Activated CD4-positive, alpha-beta T cell treated with anti-CD3 and anti-CD28 coated beads, Interleukin-2, amount 10 ng/mL, durations not matched to agents 7 days and 5 days (primary cell): Measurements from ENCODE around the gene AUTS2. TPM values are rescaled to one million over a fixed set of nuclear protein-coding genes. Genes with fewer than 3 reads are reported as not detected.

ENCODE experiments used
- CTCF ChIA-PET: fragments of 350-600 bp; sonication (Branson Sonifier 250); formaldehyde crosslinking; loops from one replicate; lab custom pipeline; 2021; ENCODE audit warnings: antibody characterized with exemption; lab: Charles Lee
- POLR2A ChIA-PET: fragments of 350-600 bp; sonication (Branson Sonifier 250); formaldehyde crosslinking; loops from one replicate; lab custom pipeline; 2021; ENCODE audit warnings: antibody characterized with exemption; lab: Charles Lee
- DNase-seq: peaks from one replicate; pipeline ENCODE4 v3.0.0-alpha.2; 2020
- H3K27ac Mint-ChIP-seq: one replicate; pipeline ENCODE4 v1.8.0; 2021; ENCODE audit warnings: mild to moderate bottlenecking, moderate library complexity, mixed read lengths
- H3K27me3 Mint-ChIP-seq: one replicate; pipeline ENCODE4 v1.8.0; 2021; ENCODE audit warnings: mixed read lengths
- H3K36me3 Mint-ChIP-seq: one replicate; pipeline ENCODE4 v1.8.0; 2021; ENCODE audit warnings: low read depth, mixed read lengths
- H3K4me1 Mint-ChIP-seq: one replicate; pipeline ENCODE4 v1.8.0; 2021; ENCODE audit warnings: mixed read lengths
- H3K4me3 Mint-ChIP-seq: one replicate; pipeline ENCODE4 v1.8.0; 2021; ENCODE audit warnings: mild to moderate bottlenecking, moderate library complexity, mixed read lengths
- H3K9me3 Mint-ChIP-seq: one replicate; pipeline ENCODE4 v1.8.0; 2021; ENCODE audit warnings: mixed read lengths
- total RNA-seq, 2 experiments: library from RNA; stranded (reverse); gene quantifications; one replicate each; pipeline ENCODE4 v1.2.3, GENCODE V29; 2021

AUTS2 gene
- total RNA-seq, 2 experiments from 2014 or later, result 13.9 to 18.9 TPM

DNA sequence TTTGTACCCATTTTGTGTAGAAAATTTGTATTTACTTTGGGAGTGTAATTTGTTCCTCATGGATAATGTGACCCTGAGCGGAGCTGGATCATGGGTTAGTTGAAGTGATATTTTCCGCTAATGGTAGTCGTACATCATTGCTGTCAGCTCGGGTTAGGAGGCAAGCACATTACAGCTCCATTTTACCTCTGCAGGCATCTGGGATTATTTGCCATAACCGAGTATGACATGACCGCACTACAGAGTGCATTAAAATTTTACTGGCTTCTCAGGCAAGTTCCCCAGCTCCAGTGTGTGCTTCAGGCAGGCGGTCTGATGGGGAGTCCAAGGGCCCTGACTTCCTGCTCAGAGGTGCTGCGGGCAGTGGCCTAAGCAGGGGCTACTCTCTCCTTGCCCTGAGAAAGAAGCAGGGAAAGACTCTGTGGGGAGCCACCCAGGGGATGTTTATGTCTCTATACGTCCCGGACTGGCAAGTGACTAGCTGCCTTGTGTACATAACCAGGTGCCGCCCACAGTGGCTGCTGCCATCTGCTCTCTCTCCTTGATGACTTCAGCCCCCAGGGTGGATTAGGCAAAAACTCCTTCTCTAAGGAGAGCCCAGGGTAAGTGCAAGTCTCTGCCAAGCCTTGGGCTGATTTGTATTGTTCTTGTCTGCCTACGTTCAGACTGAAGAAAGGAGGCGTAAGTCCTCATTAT, 848.3 kb downstream of the AUTS2 start:
- Mint-ChIP-seq H3K27me3 (no peaks in the 10 kb centered on the region), H3K4me3 (no peak overlapping the region), H3K9me3 (no peaks in the 10 kb centered on the region), H3K36me3 (no peaks in the 10 kb centered on the region), H3K27ac (no peak overlapping the region), H3K4me1 (no peaks in the 10 kb centered on the region)
- CTCF ChIA-PET, result no interaction called here
- POLR2A ChIA-PET, result no interaction called here
- no peak for DNase-seq

GRCh38 chr7:70448312-70448906, 850.1 kb downstream of the AUTS2 start:
- Mint-ChIP-seq H3K27me3 (no peaks in the 10 kb centered on the region), H3K9me3 (no peaks in the 10 kb centered on the region), H3K4me3 (no peak overlapping the region), H3K36me3 (no peaks in the 10 kb centered on the region), H3K4me1 (no peaks in the 10 kb centered on the region), H3K27ac (no peak overlapping the region)
- no peak for DNase-seq
- ChIA-PET POLR2A (no interaction called here), CTCF (interaction anchor here (0.6 kb wide), 1 partner anchor 47 kb away, joined by 3 read pairs; no protein-coding TSS in a partner anchor)

- ChIA-PET POLR2A (no interaction called here), CTCF (no interaction called here)
- Mint-ChIP-seq H3K4me1 (no peaks in the 10 kb centered on the region), H3K9me3 (no peaks in the 10 kb centered on the region), H3K27ac (no peak overlapping the region), H3K27me3 (no peaks in the 10 kb centered on the region), H3K4me3 (no peak overlapping the region), H3K36me3 (no peaks in the 10 kb centered on the region)
- no peak for DNase-seq
Observed at GRCh38 chr7:70450731-70451130, 852.5 kb downstream of the AUTS2 start.

DNA sequence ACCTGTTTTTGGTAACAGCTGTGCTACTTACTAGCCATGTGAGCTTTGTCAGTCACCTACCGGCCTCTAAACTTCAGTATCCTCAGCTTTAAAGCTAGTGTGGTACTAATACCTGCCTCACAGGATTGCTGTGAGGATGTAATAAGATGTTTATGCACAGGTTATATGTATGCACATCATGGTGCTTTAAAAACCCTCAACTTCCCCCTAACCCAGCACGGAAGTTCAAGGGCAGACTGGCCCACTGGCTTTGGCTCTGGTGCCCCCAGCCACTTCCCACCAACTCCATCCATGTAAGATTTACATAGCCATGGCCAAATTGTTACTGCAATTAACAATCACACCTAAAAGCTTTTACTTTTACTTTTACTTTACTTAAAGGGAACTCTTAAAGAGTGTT, 857.6 kb downstream of the AUTS2 start:
- H3K27ac Mint-ChIP-seq, result no peak overlapping the region
- H3K4me3 Mint-ChIP-seq, result no peak overlapping the region
- DNase-seq, result no peak
- CTCF ChIA-PET, result no interaction called here
- H3K36me3 Mint-ChIP-seq, result no peaks in the 10 kb centered on the region
- peaks cover 25% of the 10 kb centered on the region for H3K4me1 Mint-ChIP-seq
- H3K27me3 Mint-ChIP-seq, result no peaks in the 10 kb centered on the region
- H3K9me3 Mint-ChIP-seq, result no peaks in the 10 kb centered on the region
- POLR2A ChIA-PET, result no interaction called here

DNA sequence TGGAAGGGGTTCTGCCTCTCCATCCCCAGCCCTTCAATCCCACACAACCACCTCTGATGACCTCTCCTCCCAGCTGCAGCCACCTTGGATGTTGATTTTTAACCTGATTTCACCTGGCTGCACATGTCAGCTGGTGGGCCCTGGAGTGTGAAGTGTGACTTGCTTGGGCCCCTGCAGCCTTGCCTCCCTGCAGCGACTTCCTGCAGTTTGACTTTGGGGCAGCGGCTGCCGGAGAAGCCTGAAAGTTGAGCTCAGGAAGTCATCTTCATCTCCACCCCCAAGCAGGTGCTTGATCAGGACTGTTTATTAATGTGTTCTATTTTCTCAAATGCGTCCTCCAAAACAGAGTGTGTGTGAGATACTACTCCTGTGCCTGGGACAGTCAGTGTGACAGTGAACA, 858.4 kb downstream of the AUTS2 start:
- ChIA-PET CTCF (no interaction called here), POLR2A (no interaction called here)
- no peaks in the 10 kb centered on the region for H3K36me3 Mint-ChIP-seq
- H3K27ac Mint-ChIP-seq, result peak overlapping the region; percentile 81
- peak; percentile 13 for DNase-seq
- no peaks in the 10 kb centered on the region for H3K27me3 Mint-ChIP-seq
- H3K4me1 Mint-ChIP-seq, result peaks cover 25% of the 10 kb centered on the region
- H3K9me3 Mint-ChIP-seq, result no peaks in the 10 kb centered on the region
- no peak overlapping the region for H3K4me3 Mint-ChIP-seq

DNA sequence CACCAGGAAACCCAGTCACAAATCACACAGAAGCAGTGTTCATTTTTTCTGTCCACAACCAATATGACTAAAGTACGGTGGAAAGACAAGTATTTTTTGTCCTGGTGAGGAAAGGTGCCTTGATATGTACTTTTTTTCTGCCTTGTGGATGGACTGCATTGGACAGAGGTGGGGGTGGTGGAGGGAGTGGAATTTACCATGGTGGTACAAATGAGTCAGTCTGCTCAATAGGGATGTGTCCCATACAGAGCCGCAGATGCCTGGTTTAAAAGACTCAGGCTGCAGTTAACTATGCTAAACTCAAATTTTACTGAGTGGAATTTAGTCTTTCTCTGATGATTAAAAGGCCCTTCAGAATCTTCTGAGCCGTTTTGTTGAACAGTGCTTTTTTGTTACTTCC, 859.2 kb downstream of the AUTS2 start:
- no peak overlapping the region for H3K27ac Mint-ChIP-seq
- H3K4me3 Mint-ChIP-seq, result no peak overlapping the region
- H3K27me3 Mint-ChIP-seq, result no peaks in the 10 kb centered on the region
- H3K9me3 Mint-ChIP-seq, result no peaks in the 10 kb centered on the region
- H3K36me3 Mint-ChIP-seq, result no peaks in the 10 kb centered on the region
- DNase-seq, result no peak
- ChIA-PET CTCF (no interaction called here), POLR2A (no interaction called here)
- H3K4me1 Mint-ChIP-seq, result peaks cover 25% of the 10 kb centered on the region

DNA sequence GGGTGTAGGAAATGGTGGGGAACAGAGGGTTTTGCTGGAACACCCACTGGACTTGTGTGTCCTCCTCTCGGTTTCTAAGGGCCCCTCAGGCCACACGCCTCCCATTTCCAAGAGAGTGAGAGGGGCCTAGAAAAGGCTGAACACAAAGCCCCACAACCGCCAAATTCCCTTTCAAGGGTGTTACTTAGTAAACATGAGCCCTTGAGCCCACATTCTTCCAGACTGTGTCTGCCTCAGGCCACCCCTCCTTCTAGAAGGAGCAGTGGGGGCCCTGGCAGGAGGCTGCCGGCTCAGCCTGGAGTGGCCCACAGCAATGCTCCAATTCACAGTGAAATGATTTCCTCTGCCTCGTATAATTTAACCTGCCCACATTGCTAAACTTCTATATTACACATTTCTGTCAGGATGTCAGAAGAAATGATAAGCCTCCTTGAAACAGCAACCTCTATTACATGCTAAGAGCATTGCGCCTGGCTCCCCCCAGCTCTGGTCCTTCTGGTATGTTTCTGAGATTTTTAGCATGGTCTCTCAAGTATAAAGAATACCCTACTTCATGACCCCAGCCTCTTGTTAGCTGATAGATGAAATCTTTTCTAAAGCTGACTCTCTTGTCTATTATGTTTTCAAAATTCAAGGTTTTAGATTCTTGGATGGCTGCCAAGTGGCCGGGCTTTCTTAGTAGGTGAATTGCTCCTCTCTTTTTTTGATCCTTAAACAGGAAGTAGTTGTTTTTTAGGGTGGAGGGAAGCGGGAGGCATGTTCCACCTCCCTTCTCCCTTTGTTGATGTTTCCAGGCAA, 859.8 kb downstream of the AUTS2 start:
- H3K27ac Mint-ChIP-seq, result no peak overlapping the region

DNA sequence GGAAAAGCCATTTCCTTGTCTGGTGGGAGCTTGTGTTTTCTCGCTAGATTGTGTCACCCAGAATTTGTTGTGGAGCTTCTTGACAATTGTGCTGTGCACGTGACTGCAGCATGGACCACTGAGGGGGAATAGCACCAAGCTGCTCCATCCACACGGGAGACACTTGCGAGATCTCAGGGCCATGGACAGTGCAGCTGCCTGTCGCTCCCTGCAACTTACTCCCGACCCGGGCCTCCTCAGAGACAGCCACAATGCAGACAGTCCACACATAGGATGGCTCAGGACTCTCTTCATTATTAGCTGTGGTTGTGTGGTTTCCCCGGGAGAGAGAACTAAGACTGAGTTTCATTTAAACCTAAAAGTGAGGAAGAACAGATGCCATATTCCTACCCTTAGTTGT, 860.5 kb downstream of the AUTS2 start:
- Mint-ChIP-seq H3K4me3 (no peak overlapping the region), H3K9me3 (no peaks in the 10 kb centered on the region), H3K27ac (no peak overlapping the region), H3K36me3 (no peaks in the 10 kb centered on the region), H3K4me1 (peaks cover 25% of the 10 kb centered on the region), H3K27me3 (no peaks in the 10 kb centered on the region)
- no peak for DNase-seq
- CTCF ChIA-PET, result no interaction called here
- POLR2A ChIA-PET, result interaction anchor here (0.6 kb wide), 1 partner anchor 126 kb away, joined by 3 read pairs; no protein-coding TSS in a partner anchor

More for the DNA sequence above, 859.8 kb downstream of the AUTS2 start:
- Mint-ChIP-seq H3K9me3 (no peaks in the 10 kb centered on the region), H3K4me3 (no peak overlapping the region), H3K36me3 (no peaks in the 10 kb centered on the region), H3K4me1 (peaks cover 25% of the 10 kb centered on the region), H3K27me3 (no peaks in the 10 kb centered on the region)
- ChIA-PET CTCF (no interaction called here), POLR2A (interaction anchor here (0.6 kb wide), 1 partner anchor 127 kb away, joined by 3 read pairs; no protein-coding TSS in a partner anchor)
- no peak for DNase-seq

DNA sequence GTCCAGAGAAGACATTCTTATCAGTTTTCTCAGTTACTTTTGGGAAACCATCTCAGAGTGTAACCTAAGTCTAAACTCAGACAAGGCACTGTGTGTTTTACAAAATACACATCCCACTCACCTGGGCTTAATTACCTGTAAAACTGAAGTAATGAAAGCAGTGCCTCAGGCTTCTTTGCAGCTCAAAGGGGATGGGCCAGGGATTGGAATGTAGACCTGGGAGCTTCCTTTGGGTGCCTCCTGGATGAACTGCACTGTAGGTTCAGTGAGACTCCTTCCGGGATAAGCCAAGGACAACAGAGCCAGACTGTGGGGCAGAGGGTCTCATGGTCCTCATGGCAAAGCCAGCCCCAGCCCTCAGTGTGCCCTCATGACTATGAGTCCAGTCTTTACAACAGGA, 861.3 kb downstream of the AUTS2 start:
- ChIA-PET CTCF (no interaction called here), POLR2A (no interaction called here)
- H3K36me3 Mint-ChIP-seq, result no peaks in the 10 kb centered on the region
- H3K4me1 Mint-ChIP-seq, result peaks cover 25% of the 10 kb centered on the region
- no peak overlapping the region for H3K27ac Mint-ChIP-seq
- no peaks in the 10 kb centered on the region for H3K9me3 Mint-ChIP-seq
- H3K4me3 Mint-ChIP-seq, result no peak overlapping the region
- no peak for DNase-seq
- no peaks in the 10 kb centered on the region for H3K27me3 Mint-ChIP-seq

GRCh38 chr7:70460071-70460470, 861.8 kb downstream of the AUTS2 start:
- Mint-ChIP-seq H3K9me3 (no peaks in the 10 kb centered on the region), H3K27me3 (no peaks in the 10 kb centered on the region), H3K36me3 (no peaks in the 10 kb centered on the region), H3K4me1 (peaks cover 25% of the 10 kb centered on the region), H3K4me3 (no peak overlapping the region), H3K27ac (no peak overlapping the region)
- no peak for DNase-seq
- POLR2A ChIA-PET, result no interaction called here
- CTCF ChIA-PET, result interaction anchor here (0.6 kb wide), 1 partner anchor 396 kb away, joined by 4 read pairs; no protein-coding TSS in a partner anchor

GRCh38 chr7:70460562-70460961, 862.3 kb downstream of the AUTS2 start:
- CTCF ChIA-PET, result interaction anchor here (0.6 kb wide), 1 partner anchor 395 kb away, joined by 4 read pairs; no protein-coding TSS in a partner anchor

DNA sequence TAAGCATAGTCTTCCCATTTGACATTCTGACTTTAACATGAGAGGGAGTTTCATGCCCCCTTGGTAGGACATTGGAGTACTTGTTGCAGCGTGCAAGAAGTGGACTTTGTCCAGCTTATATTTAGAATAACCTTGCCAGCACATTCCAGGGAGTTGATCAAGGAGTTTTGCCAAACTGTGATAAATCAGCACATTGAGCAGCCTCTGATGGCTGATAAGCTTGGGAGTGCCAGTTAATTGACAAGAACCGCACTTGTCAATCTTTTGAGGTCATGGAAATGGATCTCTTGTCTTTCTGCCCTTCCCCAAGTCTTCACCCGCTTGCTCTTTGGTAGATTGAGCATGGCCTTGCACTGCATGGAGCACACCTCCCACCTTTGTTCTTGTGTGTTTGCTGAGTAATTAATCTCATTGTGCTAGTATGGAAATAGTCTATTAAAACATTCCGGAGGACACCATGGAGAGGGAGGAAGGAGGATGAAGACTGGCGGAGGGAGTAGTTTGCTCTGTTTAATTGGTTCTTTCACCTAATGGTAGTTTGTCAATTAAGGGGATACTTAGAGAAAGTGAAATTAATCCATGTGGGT, 865.2 kb downstream of the AUTS2 start:
- no peaks in the 10 kb centered on the region for H3K36me3 Mint-ChIP-seq
- H3K9me3 Mint-ChIP-seq, result peaks cover 1% of the 10 kb centered on the region
- peaks cover under 1% of the 10 kb centered on the region for H3K4me1 Mint-ChIP-seq
- ChIA-PET CTCF (interaction anchor here (0.6 to 0.7 kb wide), 3 partner anchors 98 to 793 kb away, joined by 3 to 5 read pairs (median 3); no protein-coding TSS in a partner anchor), POLR2A (no interaction called here)
- no peak overlapping the region for H3K4me3 Mint-ChIP-seq
- DNase-seq, result no peak
- H3K27me3 Mint-ChIP-seq, result no peaks in the 10 kb centered on the region
- no peak overlapping the region for H3K27ac Mint-ChIP-seq

More at GRCh38 chr7:70460562-70460961, 862.3 kb downstream of the AUTS2 start:
- Mint-ChIP-seq H3K36me3 (no peaks in the 10 kb centered on the region), H3K27me3 (no peaks in the 10 kb centered on the region), H3K4me1 (peaks cover 25% of the 10 kb centered on the region), H3K9me3 (no peaks in the 10 kb centered on the region), H3K4me3 (no peak overlapping the region), H3K27ac (no peak overlapping the region)
- DNase-seq, result no peak
- POLR2A ChIA-PET, result no interaction called here
